Cardiac fibroblast (primary cell): ENCODE results near the gene MYL12B.
A peak's percentile ranks its signal among the peaks of the same experiment; 100 is the strongest.
"Not testable (repeated sequence)": the region's sequence is repeated elsewhere in the genome, so short reads cannot be mapped to it uniquely, and the experiment has no call there.

ENCODE experiments used
- DNase-seq, 2 donors: peaks; one replicate each; pipeline versions ENCODE4 v3.0.0 to v3.0.0-alpha.2; 2010; ENCODE audit warnings: low read depth in 2 of 2
- H3K4me3 ChIP-seq, 2 donors: replicated peaks in 1 of 2; 1 replicate in 1 of 2; 2 replicates in 1 of 2; pipeline ENCODE4 v1.5.1; 2011; ENCODE audit warnings: low read depth in 2 of 2, low read length in 2 of 2, mild to moderate bottlenecking in 2 of 2, moderate library complexity in 1 of 2
- CTCF ChIP-seq: IDR thresholded peaks from one replicate; pipeline ENCODE4 v1.5.1; 2011; ENCODE audit warnings: low read depth, mild to moderate bottlenecking, low read length, inconsistent platforms

Gene MYL12B

GRCh38 chr18:3269241-3269913 lies 7.4 kb downstream of the MYL12B start:
- DNase-seq: no peak
- H3K4me3 ChIP-seq: no peak overlapping the region
- no peak for TF ChIP-seq CTCF

GRCh38 chr18:3269914-3270299 lies 8.0 kb downstream of the MYL12B start:
- no peak for DNase-seq
- no peak for TF ChIP-seq CTCF
- no peak overlapping the region for H3K4me3 ChIP-seq

GRCh38 chr18:3273042-3273441 lies 11.1 kb downstream of the MYL12B start:
- no peak for TF ChIP-seq CTCF
- no peak overlapping the region for H3K4me3 ChIP-seq
- DNase-seq: no peak

- DNase-seq: peak in 1 of 2 donors; percentile 44
- H3K4me3 ChIP-seq: not testable (repeated sequence)
Observed at GRCh38 chr18:3277643-3278213, 15.8 kb downstream of the MYL12B start.

GRCh38 chr18:3279201-3280185 lies 17.6 kb downstream of the MYL12B start:
- no peak overlapping the region for H3K4me3 ChIP-seq
- no peak for DNase-seq
- no peak for TF ChIP-seq CTCF

GRCh38 chr18:3281456-3282400 lies 19.8 kb downstream of the MYL12B start:
- DNase-seq: peak; percentile 87 to 91
- peak; percentile 39 for TF ChIP-seq CTCF
- no peak overlapping the region for H3K4me3 ChIP-seq
